ENCODE measurements around the gene PRR7.

- TF ChIP-seq, protein P1, sequence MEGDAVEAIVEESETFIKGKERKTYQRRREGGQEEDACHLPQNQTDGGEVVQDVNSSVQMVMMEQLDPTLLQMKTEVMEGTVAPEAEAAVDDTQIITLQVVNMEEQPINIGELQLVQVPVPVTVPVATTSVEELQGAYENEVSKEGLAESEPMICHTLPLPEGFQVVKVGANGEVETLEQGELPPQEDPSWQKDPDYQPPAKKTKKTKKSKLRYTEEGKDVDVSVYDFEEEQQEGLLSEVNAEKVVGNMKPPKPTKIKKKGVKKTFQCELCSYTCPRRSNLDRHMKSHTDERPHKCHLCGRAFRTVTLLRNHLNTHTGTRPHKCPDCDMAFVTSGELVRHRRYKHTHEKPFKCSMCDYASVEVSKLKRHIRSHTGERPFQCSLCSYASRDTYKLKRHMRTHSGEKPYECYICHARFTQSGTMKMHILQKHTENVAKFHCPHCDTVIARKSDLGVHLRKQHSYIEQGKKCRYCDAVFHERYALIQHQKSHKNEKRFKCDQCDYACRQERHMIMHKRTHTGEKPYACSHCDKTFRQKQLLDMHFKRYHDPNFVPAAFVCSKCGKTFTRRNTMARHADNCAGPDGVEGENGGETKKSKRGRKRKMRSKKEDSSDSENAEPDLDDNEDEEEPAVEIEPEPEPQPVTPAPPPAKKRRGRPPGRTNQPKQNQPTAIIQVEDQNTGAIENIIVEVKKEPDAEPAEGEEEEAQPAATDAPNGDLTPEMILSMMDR (IDR thresholded peaks at IDR 0.05) = no peak
- TF ChIP-seq EP300 (IDR thresholded peaks at IDR 0.05) (no peak), POLR2A (IDR thresholded peaks at IDR 0.05) (no peak)
These were observed 43.8 kb downstream of the PRR7 start for GRCh38 chr5:177490311-177490991.
